Stimulated activated CD8-positive, alpha-beta memory T cell treated with anti-CD3 and anti-CD28 coated beads, Interleukin-15, amount 100 ng/mL, for 48 hours (primary cell): ENCODE measurements around the gene STK10.

Experiments
- DNase-seq, 2 donors: peaks; one replicate each; pipeline ENCODE4 v3.0.0-alpha.2; 2020; ENCODE audit warnings: low read depth in 2 of 2

STK10 gene

GRCh38 chr5:172110260-172110815, 77.7 kb downstream of the STK10 start:
- DNase-seq = no peak

DNA sequence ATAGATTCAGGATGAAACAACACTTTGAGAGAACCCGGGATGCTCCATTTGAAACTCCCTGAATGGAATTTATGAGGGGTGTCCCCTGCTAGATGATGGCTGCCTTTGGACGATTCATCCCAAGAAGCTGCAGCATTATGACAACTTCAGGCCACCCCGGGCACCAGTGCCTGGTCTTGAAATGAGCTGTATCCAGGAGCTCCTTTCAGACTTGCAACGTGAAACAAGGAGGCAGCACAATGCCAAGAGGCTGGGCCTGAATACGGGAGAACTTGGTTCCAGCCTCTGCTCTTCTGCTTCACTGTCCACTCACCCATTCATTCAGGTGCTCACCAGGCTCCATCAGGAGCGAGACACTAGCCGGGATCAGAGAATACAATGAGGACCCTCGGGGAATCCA, 78.3 kb downstream of the STK10 start:
- DNase-seq = no peak

- DNase-seq = no peak
These were observed 80.5 kb downstream of the STK10 start for GRCh38 chr5:172107571-172107970.

DNA sequence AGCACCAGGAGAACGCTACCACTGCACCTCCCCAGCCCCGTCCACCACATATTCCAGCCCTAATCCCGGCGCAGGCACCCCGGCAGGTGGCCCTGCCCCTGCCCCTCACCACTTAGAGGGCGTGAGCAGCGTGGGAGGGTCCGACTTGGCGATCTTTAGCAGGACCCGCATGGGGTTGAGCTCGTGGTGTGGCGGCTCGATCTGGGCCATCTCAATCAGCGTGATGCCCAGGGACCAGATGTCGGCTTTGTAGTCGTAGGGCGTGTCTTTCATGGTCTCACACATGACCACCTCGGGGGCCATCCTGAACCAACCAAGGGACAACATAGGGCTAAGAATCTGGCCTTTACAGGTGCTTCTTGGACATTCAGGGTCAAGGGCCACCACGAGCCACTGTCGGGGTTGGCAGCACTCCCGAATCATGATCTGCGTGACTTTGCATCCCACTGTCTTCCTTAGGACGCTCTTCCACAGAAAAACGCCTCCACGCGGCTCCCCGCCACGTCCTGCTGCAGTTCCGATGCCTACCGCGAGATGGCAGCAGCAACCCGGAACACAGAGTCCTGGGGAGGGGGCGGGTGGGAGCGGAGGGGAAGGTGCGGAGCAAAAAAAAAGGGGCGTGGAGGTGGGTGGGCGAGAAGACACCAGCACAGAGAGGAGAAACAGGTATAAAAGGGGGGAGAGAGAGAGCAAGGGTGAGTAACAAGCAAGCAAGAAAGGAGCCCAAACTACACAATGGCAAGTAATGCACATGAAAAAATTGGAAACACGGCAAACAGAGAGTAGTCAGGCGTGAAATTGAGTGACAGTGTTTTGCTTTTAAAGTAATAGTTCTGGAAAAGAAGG, 81.3 kb downstream of the STK10 start:
- DNase-seq = peak in 1 of 2 donors; percentile 36

- no peak for DNase-seq
These were observed 82.2 kb downstream of the STK10 start for GRCh38 chr5:172105811-172106210.

DNA sequence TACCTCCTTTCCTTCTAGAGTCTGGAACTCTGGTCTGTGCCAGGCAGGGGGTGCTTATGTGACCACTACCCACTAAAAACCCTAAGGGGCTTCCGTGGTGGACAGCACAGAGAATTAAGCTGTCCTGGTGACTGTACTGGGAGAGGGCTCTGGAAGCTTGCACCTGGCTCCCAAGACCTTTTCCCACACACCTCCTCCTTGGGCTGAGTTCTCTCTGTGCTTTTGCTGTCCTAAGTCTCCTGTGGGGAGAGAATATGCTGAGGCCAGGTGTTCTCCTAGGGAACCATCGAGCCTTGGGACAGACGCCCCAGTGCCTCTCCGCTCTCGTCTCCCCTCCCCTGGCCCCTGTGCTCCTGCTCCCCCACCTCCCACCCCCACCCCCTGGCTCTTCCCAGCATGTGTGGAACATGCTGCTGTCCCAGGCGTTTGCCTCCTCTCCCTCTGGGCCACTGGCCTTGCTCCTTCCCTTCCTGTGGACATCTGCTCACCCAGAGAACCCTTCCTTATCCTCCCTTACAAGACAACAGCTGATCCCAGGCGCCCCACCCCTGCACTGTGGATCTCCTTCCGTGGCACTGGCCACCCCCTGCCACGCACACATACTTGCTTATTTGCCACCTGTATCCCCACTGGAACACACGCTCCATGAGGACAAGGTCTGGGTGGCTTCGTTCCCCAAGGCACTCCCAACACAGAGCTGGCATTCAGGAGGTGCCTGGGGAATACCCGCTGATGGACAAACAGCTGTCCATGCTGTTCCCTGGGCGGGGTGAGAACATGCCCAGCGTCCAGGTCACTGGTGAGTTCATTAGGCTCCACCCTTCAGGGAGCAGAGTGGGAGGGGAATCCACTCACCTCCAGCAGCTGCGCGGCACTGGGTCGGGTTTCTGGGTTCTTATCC, 83.0 kb downstream of the STK10 start:
- DNase-seq = no peak

DNA sequence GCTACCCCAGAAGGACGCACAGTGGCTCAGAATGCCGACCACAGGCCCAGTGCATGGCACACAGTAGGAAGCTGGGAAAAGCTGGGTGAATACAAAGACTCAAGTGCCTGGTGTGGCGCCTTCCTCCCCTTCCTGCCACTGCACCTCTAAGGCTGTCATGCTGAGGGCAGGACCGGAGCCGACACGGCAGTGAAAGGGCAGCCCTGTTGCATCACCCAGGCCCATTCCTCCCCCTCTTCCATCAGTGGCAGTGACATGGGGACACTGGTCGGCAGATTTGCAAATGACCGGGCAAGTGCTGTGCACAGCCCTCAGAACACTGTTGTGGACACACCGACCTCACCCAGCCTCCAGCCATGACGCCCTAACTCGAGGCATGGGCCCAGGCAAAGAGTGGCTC, 84.0 kb downstream of the STK10 start:
- DNase-seq = no peak

- DNase-seq = peak in 1 of 2 donors; percentile 31
These were observed 85.0 kb downstream of the STK10 start for GRCh38 chr5:172102913-172103626.

GRCh38 chr5:172102218-172102870, 85.7 kb downstream of the STK10 start:
- no peak for DNase-seq

DNA sequence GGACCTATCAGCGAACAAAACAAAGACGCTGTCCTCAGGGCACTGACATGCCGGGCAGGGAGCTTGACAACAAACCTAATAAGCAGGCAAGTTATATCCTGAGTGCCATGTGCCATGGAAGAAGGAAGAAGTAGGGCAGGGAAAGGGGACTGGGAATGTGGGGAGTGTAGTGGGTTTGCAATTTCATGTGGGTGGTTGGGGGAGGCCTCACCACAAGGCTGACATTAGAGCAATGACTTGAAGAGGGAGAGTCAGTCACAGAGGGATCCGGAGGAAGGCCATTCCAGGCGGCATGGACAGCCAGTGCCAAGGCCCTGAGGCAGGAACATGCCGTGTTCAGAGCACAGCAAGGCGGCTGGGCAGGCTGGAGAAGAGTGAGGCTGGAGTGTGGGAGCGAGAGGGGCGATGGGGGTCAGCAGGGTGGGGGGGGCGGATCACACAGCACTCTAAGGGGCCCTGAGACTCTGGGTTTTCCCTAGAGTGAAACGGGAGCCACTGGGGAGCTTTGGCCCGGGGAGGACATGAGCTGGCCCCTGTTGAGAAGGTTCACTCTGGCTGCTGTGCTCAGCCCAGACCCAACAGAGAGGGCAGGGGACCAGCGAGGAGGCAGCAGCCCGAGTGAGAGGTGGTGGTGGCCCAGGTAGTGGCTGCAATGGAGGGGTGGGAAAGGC, 86.3 kb downstream of the STK10 start:
- no peak for DNase-seq

GRCh38 chr5:172098883-172099282, 89.1 kb downstream of the STK10 start:
- no peak for DNase-seq

- DNase-seq = no peak
These were observed 90.0 kb downstream of the STK10 start for GRCh38 chr5:172098046-172098445.

GRCh38 chr5:172097356-172097755, 90.7 kb downstream of the STK10 start:
- no peak for DNase-seq

- no peak for DNase-seq
These were observed 91.7 kb downstream of the STK10 start for GRCh38 chr5:172096207-172096940.

DNA sequence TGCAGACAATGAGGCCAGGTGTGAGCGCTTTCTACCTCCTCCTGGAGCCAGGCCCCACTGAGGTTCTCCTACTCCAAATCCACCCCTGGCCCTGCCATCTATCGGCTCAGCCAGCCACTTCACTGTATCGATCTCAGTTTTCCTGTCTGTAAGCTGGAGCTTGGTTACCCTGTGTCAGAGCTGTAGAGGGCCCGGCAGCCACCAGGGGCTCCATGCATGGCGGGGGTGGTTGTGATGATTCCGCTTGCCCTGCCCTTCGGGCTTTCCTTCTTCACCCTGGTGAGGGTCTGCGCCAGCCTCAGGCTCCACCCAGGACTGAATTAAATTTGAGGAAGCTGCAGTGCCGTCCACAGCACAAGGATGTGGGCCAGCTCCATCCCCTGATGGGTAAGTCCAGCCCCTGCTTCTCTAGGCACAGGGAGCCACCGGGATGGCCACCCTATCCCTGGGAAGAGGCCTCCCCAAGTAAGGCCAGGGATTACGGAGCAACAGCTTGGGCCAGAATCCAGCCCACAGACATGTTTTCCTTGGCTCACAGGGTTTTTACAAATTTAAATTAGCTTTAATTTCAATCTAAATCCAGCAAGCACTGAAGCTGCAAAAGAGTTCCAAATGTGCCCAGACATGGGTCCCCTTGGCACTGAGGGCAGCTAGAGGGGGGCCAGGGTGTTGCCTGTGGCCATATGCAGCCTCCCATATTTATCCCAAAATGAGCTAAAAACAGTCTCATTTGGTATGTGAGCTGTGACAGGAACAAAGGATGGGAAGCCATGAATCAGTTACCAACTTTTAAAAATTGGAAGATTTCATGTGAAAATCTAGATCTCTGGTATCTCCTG, 92.4 kb downstream of the STK10 start:
- DNase-seq = no peak

GRCh38 chr5:172093965-172094364, 94.1 kb downstream of the STK10 start:
- no peak for DNase-seq

GRCh38 chr5:172093559-172093958, 94.5 kb downstream of the STK10 start:
- no peak for DNase-seq

DNA sequence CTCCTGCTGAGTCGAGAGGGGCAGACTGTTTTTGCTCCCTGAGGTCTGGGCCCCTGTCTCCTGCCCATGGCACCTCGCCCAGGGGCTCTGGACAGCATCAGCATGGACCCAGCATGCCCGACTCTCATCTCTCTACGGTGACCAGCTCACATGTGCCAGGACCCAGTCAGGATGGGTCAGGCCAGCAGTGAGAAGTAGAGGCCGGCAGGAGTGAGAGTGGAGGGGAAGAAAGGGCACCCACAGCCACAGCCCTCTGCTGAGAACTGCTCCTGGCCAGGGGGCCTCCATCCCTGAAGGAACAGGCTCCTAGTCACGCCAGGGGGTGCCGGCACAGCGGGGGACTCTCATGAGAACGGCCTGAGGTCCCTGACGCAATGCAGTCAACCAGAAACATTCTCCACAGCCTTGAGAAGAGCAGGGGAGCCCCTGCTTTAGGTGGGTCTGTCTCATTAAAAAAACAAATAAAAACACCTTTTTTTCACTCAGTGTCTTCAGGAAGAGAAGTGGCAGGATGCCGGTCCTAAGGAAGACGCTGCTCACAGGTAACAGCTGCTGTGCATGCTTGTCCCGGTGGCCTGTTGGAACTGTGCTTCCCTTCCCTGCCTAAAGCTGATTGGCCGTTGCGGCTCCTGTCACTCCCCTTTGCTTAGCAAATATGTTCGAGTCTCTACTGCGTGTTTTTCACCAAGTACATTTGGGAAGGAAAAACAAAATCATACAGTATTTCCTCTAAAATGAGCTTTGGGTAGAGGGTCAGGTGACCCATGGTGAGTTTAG, 95.9 kb downstream of the STK10 start:
- DNase-seq = no peak
